Raji (cell line): ENCODE data around the gene CACNA1C.

Source experiments
- POLR2A ChIP-seq: IDR thresholded peaks from 2 replicates; pipeline ENCODE4 v1.6.1; 2011; ENCODE audit warnings: low read depth, low read length, control low read depth; ENCODE audit not compliant: insufficient read depth

Gene CACNA1C

DNA sequence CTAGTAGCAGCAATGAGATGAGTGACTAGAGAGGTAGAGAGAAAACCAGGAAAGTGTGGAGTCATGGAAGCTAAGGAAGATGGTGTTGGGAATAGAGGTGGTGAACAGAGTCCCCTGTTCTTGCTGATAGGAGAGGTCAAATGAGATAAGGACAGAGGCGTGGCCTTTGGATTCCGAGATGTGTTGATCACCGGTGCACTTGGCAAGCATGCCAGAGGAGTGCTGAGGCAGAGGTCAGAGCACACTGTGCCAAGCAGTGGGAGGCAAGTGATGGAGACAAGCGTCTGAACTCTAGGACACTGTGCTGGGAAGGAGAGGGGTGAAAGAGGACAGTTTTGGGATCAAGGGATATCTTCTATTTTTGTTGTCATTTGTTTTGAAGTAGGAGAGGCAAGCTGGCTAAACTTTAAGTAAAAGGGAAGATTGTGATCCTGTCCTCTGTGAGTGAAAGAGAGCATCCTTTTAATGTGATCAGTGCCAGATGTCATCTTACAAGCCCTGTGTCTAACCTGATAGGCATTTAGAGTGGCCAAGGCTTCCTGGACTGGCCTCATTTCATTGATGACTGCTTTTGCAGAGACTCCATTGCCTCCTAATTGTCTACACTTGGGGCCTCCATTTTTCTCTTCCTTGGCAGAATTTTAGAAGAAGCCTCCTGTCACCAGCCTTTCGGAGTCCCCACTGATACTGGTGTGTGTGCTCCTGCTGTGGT is 336.4 kb downstream of the CACNA1C start:
- TF ChIP-seq POLR2A, result no peak

DNA sequence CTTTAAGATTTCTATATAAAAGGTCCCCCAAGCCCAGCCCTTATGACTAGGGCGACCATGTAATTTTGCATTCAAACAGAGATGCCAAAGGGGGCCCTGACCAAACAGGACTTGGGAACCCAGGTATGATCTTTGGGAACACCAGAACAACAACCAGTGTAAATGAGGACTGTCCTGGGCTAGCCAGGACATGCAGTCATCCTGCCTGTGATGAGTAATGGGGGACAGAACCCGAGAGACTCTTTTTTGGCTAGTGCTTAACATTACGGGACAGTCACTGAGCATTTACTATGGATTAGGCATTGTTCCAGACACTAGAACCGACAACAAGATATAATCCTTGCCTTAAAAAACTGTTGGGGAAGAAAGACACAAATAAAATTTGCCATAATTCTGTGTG is 337.3 kb downstream of the CACNA1C start:
- TF ChIP-seq POLR2A, result no peak

DNA sequence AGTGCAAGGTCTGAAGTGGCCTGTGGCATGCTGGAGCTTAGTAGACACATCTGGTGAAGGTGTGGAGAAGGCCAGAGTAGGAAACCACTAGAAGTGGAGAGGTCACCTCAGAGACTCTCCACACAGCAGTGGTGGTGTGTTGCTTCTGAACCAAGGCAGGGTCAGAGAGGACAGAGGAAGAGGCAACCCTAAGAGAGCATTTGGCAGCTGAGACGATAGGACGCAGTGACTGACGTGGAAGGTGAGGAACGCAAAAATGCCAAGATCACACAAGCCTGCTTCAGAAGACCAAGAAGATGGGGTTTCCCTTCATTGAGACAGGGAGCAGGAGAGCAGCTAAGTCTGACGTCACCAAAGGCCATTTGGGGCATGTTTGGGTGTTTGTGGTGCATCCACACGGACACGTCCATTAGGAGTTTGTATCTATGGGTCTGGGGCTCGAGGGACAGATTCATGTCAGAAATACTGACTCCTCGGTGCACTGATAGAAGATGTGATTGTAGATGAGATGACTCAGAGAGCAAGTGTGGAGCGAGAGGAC is 338.1 kb downstream of the CACNA1C start:
- TF ChIP-seq POLR2A, result no peak

DNA sequence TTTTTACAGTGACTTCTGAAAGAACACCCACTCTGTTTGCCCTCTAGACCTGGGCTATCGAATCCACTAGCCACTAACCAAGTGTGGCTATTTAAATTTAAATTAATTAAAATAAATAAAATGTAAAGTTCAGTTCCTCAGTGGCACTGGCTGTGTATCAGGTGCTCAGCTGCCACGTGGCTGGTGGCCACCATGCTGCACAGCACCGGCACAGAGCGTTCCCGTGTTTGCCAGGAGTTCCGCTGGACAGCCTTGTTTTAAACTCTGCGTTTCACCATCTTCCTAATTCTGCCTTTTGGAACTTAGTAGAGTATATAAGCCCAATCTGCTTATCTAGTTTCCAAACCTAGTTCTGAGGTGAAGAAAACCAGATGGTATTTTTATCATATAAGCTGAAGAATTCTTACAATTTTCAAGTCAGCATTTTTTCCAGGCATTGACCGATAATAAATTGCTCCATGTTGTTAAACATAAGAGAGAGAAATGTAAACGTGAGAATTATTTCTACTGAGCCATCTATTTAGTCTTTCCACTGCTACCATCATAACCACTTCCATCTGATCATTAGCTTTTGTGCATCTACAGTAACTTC is 339.0 kb downstream of the CACNA1C start:
- TF ChIP-seq POLR2A, result no peak

DNA sequence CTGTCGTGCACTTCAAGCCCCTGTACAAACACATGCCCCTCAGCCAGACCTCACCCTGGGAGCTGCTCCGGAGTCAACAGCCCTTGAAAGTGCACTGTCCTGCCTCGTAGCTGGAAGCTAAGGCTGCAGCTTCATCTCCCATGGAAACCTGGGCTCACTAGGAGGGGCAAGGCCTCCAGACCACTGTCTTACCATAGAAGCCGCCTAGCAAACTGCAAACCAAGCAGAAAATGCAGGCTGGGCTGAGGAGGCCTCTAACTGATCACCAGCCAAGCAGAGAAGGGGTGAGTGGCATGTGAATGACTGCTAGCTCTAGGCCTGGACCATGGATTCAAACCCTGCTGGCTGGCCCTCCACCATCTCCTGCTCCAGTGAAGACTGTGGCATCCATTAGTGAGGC is 340.2 kb downstream of the CACNA1C start:
- TF ChIP-seq POLR2A, result no peak

DNA sequence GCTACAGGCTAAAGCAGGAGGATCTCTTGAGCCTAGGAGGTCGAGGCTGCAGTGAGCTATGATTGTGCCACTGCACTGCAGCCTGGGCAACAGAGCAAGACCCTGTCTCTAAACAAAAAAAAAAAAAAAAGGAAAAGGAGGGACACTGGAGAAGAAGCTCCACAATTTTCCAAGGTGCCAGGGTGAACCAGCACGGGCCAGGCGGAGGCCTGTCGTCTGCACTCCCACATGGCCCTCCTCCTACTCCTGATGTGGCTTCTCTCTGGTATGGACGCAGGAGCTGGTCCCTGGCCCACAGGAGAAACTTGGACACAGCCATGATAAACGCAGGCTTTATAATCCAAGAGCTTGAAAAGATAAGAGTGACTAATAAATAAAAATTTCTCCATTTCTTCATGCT is 341.2 kb downstream of the CACNA1C start:
- no peak for TF ChIP-seq POLR2A

DNA sequence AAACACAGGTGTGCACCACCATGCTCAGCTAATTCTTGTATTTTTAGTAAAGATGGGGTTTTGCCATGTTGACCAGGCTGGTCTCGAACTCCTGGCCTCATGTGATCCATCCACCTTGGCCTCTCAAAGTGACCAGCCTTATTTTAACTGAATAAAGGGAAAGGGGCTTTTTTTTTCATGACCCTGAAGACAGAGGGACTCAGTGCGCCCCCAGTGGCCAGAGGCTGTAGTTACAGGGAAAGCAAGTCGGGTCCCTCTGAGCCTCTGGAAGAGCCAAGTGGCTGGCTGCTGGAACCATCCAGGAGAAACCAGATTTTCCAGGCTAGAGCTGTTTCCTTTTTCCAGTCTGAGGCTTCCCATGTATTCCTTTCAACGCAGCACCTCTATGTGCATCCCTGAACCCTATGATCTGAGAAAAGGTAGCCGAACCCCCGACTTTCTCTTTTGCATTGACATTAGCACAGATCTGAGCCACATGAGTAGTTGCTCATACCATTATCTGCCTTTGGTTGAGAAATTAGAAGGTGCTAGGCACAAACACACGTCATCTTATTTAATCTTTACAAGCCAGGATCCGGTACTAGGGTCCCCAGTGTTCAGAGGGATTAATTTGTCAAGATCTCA is 342.7 kb downstream of the CACNA1C start:
- no peak for TF ChIP-seq POLR2A

DNA sequence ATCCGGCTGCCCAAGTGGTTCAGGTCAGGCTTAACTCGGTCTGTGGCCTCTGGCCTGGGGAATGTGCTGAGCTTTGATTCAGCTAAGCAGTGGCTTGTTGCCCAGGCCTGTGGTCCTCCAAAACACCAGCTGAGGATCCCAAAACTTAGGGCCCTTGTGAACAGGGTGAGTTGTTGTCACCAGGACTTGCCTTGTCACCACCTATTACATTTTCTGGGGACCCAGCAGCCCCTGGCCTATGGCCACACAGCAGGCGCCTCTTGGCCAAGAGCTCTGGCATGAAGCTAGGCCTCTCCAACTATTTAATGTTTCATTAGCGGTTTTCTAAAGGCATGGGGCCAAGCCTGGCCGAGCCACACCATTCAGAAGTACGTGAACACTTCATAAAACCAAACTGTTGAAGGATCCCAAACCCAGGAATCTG is 343.7 kb downstream of the CACNA1C start:
- TF ChIP-seq POLR2A, result no peak

DNA sequence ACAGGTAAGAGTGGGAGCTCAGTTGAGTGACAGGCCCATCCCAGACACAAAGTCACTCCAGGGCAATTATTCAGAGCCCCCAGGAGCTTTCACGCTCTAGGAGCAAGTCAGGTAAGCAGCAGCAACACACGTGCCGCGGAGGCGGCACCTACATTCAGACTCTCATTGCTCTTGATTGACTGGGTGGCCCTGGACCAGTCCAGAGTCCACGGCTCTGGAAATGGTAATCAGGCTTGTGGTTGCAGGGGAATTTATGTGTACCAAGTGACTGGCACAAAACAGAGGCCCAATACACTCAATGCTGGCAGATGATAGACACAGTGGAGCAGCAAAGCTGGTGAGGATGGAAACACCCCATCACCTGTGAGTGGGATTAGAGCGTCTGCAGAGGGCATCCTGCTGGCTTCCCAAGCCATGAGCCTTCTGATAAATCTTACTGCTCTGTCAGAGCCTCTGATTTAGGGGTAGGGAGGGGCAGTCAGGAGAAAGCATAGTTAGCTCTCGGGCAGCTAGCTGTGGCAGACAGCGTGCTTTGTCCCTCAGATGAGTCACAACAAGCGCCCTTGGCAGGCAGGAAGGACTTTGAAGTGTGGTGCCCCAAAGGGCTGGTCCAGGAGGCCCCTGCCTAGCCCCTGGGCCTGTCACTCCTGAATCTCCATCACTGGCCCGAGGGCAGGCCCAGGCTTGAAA is 344.7 kb downstream of the CACNA1C start:
- no peak for TF ChIP-seq POLR2A

DNA sequence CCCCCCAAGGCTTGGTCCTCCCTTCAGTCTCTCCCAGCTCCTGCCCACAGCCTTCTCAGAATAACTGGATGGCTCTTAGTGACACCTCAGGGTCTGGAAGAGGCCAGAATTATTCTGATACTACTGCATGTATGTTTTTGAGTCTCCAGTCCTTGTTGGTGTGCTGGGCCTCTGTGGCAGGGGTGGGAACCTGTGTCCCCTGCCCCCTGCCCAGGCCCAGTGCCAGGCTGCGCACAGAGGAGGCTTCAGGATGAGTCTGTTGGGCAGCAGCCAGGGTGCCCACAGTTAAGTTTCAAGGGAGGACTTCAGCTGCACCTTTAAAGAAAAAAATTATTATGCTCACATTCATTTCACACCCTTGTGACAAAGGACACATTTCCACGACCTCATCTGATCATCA is 348.3 kb downstream of the CACNA1C start:
- TF ChIP-seq POLR2A, result no peak

DNA sequence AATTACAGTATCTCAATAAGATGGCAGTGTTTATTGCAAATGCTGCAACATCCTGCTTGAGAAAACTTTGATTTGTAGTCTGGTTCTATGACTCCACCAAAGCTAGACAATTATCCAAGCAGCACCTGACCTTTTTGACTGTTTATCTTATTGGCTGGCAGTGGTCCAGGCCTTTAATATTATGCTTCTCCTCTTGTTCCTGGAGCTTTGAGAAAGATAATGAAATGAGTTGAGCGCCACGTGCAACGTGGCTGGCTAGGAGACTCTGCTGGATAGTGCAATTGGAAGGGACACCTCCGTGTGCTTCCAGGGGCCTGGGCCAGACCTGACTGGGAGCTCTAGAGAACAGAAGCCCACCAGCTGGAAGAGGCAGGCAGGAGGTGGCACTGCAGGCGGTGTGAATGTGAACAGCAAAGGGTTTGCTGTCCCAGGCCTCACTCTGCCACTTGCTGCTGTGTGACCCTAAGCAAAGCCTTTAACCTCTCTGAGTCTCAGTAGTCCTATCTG is 349.3 kb downstream of the CACNA1C start:
- TF ChIP-seq POLR2A, result no peak

DNA sequence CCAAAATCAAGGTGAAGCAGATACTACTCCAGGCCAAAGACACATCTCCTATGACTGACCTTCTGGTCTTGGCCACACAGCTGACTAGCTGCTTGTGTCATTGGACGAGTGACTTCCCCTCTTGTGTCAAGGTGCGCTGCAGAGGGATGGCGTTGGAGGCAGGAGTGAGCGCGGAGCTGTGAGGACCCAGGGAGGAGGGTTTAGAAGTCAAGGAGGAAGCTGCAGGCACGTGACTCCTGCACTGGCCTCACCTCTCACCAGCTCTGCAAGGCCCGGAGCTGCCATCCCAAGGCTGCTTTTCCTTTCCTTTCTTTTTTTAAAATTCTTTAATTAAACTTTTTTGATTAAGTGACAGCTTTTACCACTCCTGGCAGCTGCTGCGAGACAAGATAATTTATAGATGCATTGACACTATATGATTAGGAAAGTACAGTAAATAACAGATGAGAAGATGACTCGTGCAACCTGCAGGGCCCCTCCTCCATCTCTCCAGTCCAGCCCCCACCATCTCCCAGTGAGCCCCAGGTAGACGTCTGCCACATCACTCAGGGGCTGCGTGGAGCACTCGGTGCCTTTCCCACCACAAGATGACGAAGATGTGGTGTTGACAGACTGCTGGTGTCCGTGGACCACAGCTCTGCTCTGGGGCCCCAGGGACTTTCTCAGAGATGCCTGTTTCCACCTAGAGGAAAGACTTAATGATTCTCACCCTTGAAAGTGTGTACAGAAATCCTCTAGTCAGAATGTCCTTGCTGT is 350.6 kb downstream of the CACNA1C start:
- TF ChIP-seq POLR2A, result no peak

DNA sequence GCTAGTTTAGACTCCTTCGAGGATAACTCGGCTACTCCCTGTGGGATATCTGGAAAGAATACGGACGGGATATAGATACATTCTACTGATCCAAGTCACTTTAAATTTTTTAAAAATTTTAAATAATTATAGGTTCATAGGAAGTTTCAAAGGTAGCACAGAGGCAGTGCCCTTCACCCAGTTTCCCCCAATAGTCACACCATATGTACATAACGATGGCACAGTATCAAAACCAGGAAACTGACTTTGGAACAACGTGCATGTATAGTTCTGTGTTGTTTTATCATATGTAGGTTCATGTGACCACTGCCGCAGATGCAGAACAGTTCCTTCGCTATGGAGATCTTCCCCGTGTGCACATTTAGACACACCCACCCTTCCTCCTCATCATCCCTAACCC is 352.3 kb downstream of the CACNA1C start:
- TF ChIP-seq POLR2A, result no peak

DNA sequence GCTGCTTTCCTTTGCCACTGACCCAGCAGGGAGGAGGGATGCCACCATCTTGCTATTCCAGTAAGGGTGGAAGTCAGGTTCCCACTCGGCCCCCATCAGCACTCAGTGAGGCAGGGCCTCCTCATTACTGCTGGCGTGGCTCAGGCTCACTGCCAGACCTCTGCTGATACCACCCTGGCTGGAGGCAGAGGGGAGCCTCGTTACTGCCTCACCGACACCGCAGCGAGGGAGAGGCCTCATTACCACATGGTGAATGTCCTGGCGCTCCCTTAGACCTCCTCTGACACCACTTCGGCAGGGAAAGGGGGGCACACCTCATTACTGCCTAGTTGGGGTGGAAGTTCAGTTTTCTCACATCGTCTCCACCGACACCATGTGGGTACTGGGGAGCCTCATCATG is 354.1 kb downstream of the CACNA1C start:
- no peak for TF ChIP-seq POLR2A

DNA sequence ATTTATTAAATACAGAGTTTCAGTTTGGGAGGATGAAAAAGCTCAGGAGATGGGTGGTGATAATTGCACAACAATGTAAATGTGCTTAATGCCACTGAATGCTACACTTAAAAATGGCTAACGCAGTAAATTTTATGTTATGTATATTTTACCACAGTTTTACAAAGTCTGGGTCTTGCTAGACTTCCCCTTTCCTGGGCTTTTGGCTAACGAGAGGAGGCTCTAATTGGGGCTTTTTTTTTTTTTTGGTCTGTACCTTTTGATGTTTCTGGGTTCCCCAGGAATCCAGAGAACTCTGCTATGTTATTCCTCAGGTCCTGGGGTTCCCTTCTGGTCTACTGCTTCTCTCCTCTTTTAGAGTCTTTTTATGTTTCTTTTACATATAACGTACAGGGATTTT is 355.5 kb downstream of the CACNA1C start:
- TF ChIP-seq POLR2A, result no peak

DNA sequence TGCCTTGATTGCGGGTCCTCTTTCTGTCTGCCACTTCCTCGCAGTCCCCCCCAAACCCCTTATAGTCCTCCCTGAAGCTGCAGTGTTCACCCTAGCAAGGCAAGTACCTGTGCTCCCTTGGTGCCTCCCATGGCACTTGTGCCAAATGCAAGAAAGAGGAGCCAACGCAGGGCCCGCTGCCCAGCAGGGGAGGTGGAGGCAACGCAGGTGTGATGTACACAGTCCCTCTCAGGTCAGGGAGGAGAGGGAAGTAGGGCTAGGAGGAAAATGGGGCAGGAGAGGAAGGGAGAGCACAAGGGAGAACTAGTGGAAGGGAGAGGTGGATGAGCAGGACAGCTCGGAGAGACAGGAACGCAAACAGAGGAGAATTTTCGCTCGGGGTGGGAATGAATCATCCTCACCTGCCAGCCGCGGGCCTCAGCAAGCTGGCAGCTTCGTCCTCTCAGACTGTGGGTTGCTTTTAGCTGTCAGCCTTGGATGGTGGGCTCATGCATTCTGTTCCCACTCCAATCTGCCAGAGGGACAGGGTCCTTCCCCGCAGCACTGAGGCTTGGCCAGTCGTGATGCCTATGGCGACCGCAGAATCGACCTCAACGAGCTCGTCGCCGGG is 357.0 kb downstream of the CACNA1C start:
- TF ChIP-seq POLR2A, result no peak
